HG03045 (cell line): ENCODE data around the gene TSPAN18.

Experiments used
- ATAC-seq: cut with Tn5 transposase; IDR thresholded peaks from one replicate; pipeline ENCODE4 v1.9.1; 2021; ENCODE audit warnings: mild to moderate bottlenecking, moderate library complexity; ENCODE audit not compliant: unreplicated experiment

TSPAN18 gene

GRCh38 chr11:44726283-44727113 is at the start of gene TSPAN18:
Gene TSPAN18, plus strand, starts transcription at chr11:44726962. Its CDS starts 179,455 bp downstream, at chr11:44906417.
- peak; percentile 44 for ATAC-seq

GRCh38 chr11:44680982-44681597 is 45.7 kb upstream of the TSPAN18 start:
- no peak for ATAC-seq

GRCh38 chr11:44681698-44682097 is 45.1 kb upstream of the TSPAN18 start:
- no peak for ATAC-seq

GRCh38 chr11:44684859-44685281 is 41.9 kb upstream of the TSPAN18 start:
- ATAC-seq, result no peak

GRCh38 chr11:44687388-44687787 is 39.4 kb upstream of the TSPAN18 start:
- ATAC-seq, result no peak

GRCh38 chr11:44689265-44689664 is 37.5 kb upstream of the TSPAN18 start:
- no peak for ATAC-seq

GRCh38 chr11:44690651-44691050 is 36.1 kb upstream of the TSPAN18 start:
- no peak for ATAC-seq

- no peak for ATAC-seq
Observed at GRCh38 chr11:44692460-44692859, 34.3 kb upstream of the TSPAN18 start.

GRCh38 chr11:44693654-44694119 is 33.1 kb upstream of the TSPAN18 start:
- ATAC-seq, result no peak

GRCh38 chr11:44694443-44694842 is 32.3 kb upstream of the TSPAN18 start:
- ATAC-seq, result no peak

- ATAC-seq, result no peak
Observed at GRCh38 chr11:44695169-44695833, 31.5 kb upstream of the TSPAN18 start.

GRCh38 chr11:44698252-44698912 is 28.4 kb upstream of the TSPAN18 start:
- ATAC-seq, result no peak

GRCh38 chr11:44699497-44700408 is 27.0 kb upstream of the TSPAN18 start:
- ATAC-seq, result no peak

- ATAC-seq, result no peak
Observed at GRCh38 chr11:44701276-44701675, 25.5 kb upstream of the TSPAN18 start.

- ATAC-seq, result no peak
Observed at GRCh38 chr11:44702889-44703288, 23.9 kb upstream of the TSPAN18 start.

- ATAC-seq, result no peak
Observed at GRCh38 chr11:44707094-44707493, 19.7 kb upstream of the TSPAN18 start.

- no peak for ATAC-seq
Observed at GRCh38 chr11:44708009-44708408, 18.8 kb upstream of the TSPAN18 start.

- ATAC-seq, result no peak
Observed at GRCh38 chr11:44708523-44709280, 18.1 kb upstream of the TSPAN18 start.

- ATAC-seq, result no peak
Observed at GRCh38 chr11:44709281-44709562, 17.5 kb upstream of the TSPAN18 start.

- no peak for ATAC-seq
Observed at GRCh38 chr11:44709966-44710365, 16.8 kb upstream of the TSPAN18 start.
